ENCODE data around the gene LPP. TPM values are rescaled to one million over a fixed set of nuclear protein-coding genes. Genes with fewer than 3 reads are reported as not detected.

The LPP gene
- total RNA-seq, 1 experiment from 2014 or later = 54.0 TPM

DNA sequence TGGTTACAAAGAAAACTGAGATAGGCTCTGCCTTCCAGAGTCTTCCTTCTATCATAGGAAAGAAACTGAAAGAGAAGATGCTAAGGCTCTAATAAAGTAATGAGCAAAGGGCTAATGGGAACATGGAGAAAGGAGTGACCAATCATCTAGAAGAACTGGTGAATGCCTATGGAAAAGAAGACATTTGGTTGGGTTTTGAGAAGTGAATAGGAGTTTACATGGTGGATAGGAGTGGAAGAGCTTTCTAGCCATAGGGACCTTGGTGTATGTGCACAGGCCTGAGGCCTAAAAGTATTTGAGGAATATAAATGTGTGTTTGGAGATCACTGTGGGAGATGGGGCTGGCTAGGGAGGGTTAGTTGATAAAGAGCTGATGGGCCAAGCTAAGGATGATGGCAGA lies 6.8 kb downstream of the LPP start:
- Histone ChIP-seq H3K4me2 (ENCODE audit: low read length) (no peak overlapping the region), H3K9ac (ENCODE audit: low read length) (no peak overlapping the region), H3K4me3 (replicated peaks in 1 of 2; ENCODE audit: low read depth in 1 of 2, low read length in 2 of 2) (no peak overlapping the region), H4K20me1 (ENCODE audit: insufficient read depth) (no peaks in the 10 kb centered on the region), H3K27ac (ENCODE audit: low read depth, low read length) (no peak overlapping the region), H3K27me3 (ENCODE audit: insufficient read depth, low read length) (no peaks in the 10 kb centered on the region), H3K4me1 (ENCODE audit: control insufficient read depth in 1 of 2, insufficient read depth in 2 of 2, low read length in 2 of 2) (peaks cover 26 to 48% of the 10 kb centered on the region in 2 experiments), H3K9me3 (ENCODE audit: control insufficient read depth in 1 of 2, insufficient read depth in 1 of 2, low read depth in 1 of 2, low read length in 2 of 2) (no peaks in the 10 kb centered on the region), H3K9me2 (ENCODE audit: insufficient read depth) (no peaks in the 10 kb centered on the region), H2AFZ (ENCODE audit: low read depth, low read length, poor library complexity, severe bottlenecking) (no peak overlapping the region), H3K36me3 (ENCODE audit: control insufficient read depth in 1 of 2, insufficient read depth in 2 of 2, low read length in 2 of 2) (no peaks in the 10 kb centered on the region), H3K79me2 (ENCODE audit: insufficient read depth, low read length) (peaks cover 82% of the 10 kb centered on the region)
- RAD21 ChIA-PET (ENCODE audit: low non-redundant PET in 1 of 2, low total read pairs in 2 of 2, uncharacterized antibody in 2 of 2, unreplicated experiment in 2 of 2) = no interaction called here
- intact Hi-C loops (cut with micrococcal nuclease) = loop anchor here (10.0 kb wide), 1 partner anchor 794 kb away; no protein-coding TSS in a partner anchor
- no peak for ATAC-seq
- TF ChIP-seq POLR2AphosphoS5 (IDR thresholded peaks at IDR 0.05; ENCODE audit: low read depth, low read length) = no peak
- TF ChIP-seq MAX (IDR thresholded peaks at IDR 0.05) = no peak
- TF ChIP-seq CBX3 (IDR thresholded peaks at IDR 0.05; ENCODE audit: low read depth) = no peak
- TF ChIP-seq SRF (IDR thresholded peaks at IDR 0.05; ENCODE audit: low read depth) = no peak
- TF ChIP-seq SP1 (IDR thresholded peaks at IDR 0.05; ENCODE audit: low read depth) = no peak
- TF ChIP-seq ZNF274 (IDR thresholded peaks at IDR 0.05; ENCODE audit: low read depth, low read length) = no peak
- no peak for TF ChIP-seq ELF1 (IDR thresholded peaks at IDR 0.05; ENCODE audit: borderline replicate concordance, low read depth)
- TF ChIP-seq ZFX (IDR thresholded peaks at IDR 0.05) = no peak
- TF ChIP-seq REST (IDR thresholded peaks at IDR 0.05; ENCODE audit: low read depth) = no peak
- no peak for TF ChIP-seq ZBTB33 (IDR thresholded peaks at IDR 0.05; ENCODE audit: extremely low read depth, insufficient replicate concordance, low read length)
- no peak for TF ChIP-seq EZH2 (IDR thresholded peaks at IDR 0.05)
- TF ChIP-seq POLR2A (IDR thresholded peaks at IDR 0.05; ENCODE audit: borderline replicate concordance, extremely low read depth, insufficient read depth, insufficient read length) = no peak
- POLR2A ChIA-PET = no interaction called here
- DNase-seq (ENCODE audit: low read depth, low spot score) = no peak
- no TSS peak for BruUV-seq (replicated peaks)
- CTCF ChIA-PET = interaction anchor here (1.1 kb wide), 1 partner anchor 420 kb away, joined by 3 read pairs; no protein-coding TSS in a partner anchor
